ENCODE measurements around the gene COPS3. TPM values are rescaled to one million over a fixed set of nuclear protein-coding genes. Genes with fewer than 3 reads are reported as not detected.

Gene COPS3
- total RNA-seq, 1 experiment from 2014 or later = 254 TPM

Other genes starting within 250 kb of the COPS3 start
- 86.9 and 99.5 TPM in 2 replicates for gene MPRIP, start 238.8 kb downstream of the COPS3 start, total RNA-seq (2014; rRNA removed; shearing (Covaris generic))
- 1.5 and 1.6 TPM in 2 replicates for gene PLD6, start 74.9 kb downstream of the COPS3 start, total RNA-seq (2014; rRNA removed; shearing (Covaris generic))
- gene FLCN, start 44.1 kb downstream of the COPS3 start, total RNA-seq (2014; rRNA removed; shearing (Covaris generic)) = 13.3 and 15.6 TPM in 2 replicates
- gene NT5M, start 22.1 kb upstream of the COPS3 start, total RNA-seq (2014; rRNA removed; shearing (Covaris generic)) = 1.4 and 2.1 TPM in 2 replicates
- 11.9 and 17.5 TPM in 2 replicates for gene MED9, start 195.8 kb upstream of the COPS3 start, total RNA-seq (2014; rRNA removed; shearing (Covaris generic))
- gene RASD1, start 215.1 kb upstream of the COPS3 start, total RNA-seq (2014; rRNA removed; shearing (Covaris generic)) = not detected in 2 replicates

Measured in H4 (cell line).